K562 (cell line): ENCODE data around the gene LRRC1. TPM values are rescaled to one million over a fixed set of nuclear protein-coding genes. Genes with fewer than 3 reads are reported as not detected.

Source experiments
- ATAC-seq: fragments of 200-7000 bp; cut with Tn5 transposase; 3 replicates; pipeline ENCODE4 v1.9.1; 2020; ENCODE audit warnings: moderate library complexity
- BruUV-seq: library from RNA; stranded (reverse); fragments of 400-500 nt; replicated peaks from 2 replicates; lab custom pipeline; 2021; lab: Mats Ljungman, UMichigan
- CTCF ChIA-PET: fragments of 300-600 bp; formaldehyde crosslinking; extraction: SDS; loops from one replicate; lab custom pipeline; 2021; ENCODE audit warnings: low intra/inter-chr PET ratio; lab: Yijun Ruan, JAX
- POLR2A ChIA-PET: fragments of 300-600, 350-650 bp; sonication (Branson Sonifier 250); formaldehyde crosslinking; extraction: SDS; loops from one replicate; lab custom pipeline; 2021; ENCODE audit warnings: antibody characterized with exemption, inconsistent platforms; lab: Yijun Ruan, JAX
- DNase-seq, 4 experiments: peaks; one replicate each; pipeline versions ENCODE4 v3.0.0 to v3.0.0-alpha.2; 2011 to 2018; ENCODE audit warnings: low spot score in 3 of 4, mixed read lengths in 3 of 4; ENCODE audit errors: extremely low read depth in 1 of 4
- FAIRE-seq: peaks from 2 replicates; lab custom pipeline; 2011; peaks lifted over from hg19 to GRCh38; lab: Jason Lieb, UNC
- H2AFZ ChIP-seq: 2 replicates; pipeline ENCODE4 v1.6.0; 2011; ENCODE audit warnings: low read depth, low read length, control low read depth, inconsistent platforms
- H3K27ac ChIP-seq: fragments of 200-600 bp; 3 replicates; pipeline ENCODE4 v1.8.0; 2011; ENCODE audit warnings: low read depth, mild to moderate bottlenecking, control low read depth, inconsistent platforms, low read length, moderate library complexity, mixed read lengths; ENCODE audit errors: extremely low read depth
- H3K27me3 ChIP-seq, 2 experiments: fragments of 300-600 bp in 1 of 2; 2 replicates in 1 of 2; 3 replicates in 1 of 2; pipeline versions ENCODE4 v1.6.0 to v1.8.0; 2011; ENCODE audit warnings: inconsistent platforms in 2 of 2, low read length in 2 of 2, mild to moderate bottlenecking in 1 of 2, mixed read lengths in 1 of 2, moderate library complexity in 1 of 2; ENCODE audit not compliant: control insufficient read depth in 2 of 2, insufficient read depth in 2 of 2
- H3K36me3 ChIP-seq: fragments of 300-600 bp; 3 replicates; pipeline ENCODE4 v1.8.0; 2011; ENCODE audit warnings: mild to moderate bottlenecking, low read length, inconsistent platforms; ENCODE audit not compliant: control insufficient read depth, insufficient read depth
- H3K4me1 ChIP-seq, 2 experiments: fragments of 200-600 bp in 1 of 2; replicated peaks in 1 of 2; 2 replicates in 1 of 2; 3 replicates in 1 of 2; pipeline versions ENCODE4 v1.5.1 to v1.8.0; 2011; ENCODE audit warnings: inconsistent platforms in 2 of 2, low read length in 2 of 2, mild to moderate bottlenecking in 1 of 2, mixed read lengths in 1 of 2, moderate library complexity in 1 of 2; ENCODE audit not compliant: control insufficient read depth in 2 of 2, insufficient read depth in 2 of 2
- H3K4me2 ChIP-seq: 2 replicates; pipeline ENCODE4 v1.6.1; 2011; ENCODE audit warnings: low read length, control low read depth, inconsistent platforms, mixed read lengths; ENCODE audit not compliant: insufficient read depth
- H3K4me3 ChIP-seq: fragments of 200-600 bp; sonication (generic), shearing (Covaris generic); 2 replicates; pipeline ENCODE4 v1.5.1; 2016; ENCODE audit warnings: control low read depth, inconsistent platforms
- H3K79me2 ChIP-seq: fragments of 200-600 bp; 3 replicates; pipeline ENCODE4 v1.8.0; 2011; ENCODE audit warnings: low read length, inconsistent platforms; ENCODE audit not compliant: control insufficient read depth, insufficient read depth
- H3K9ac ChIP-seq, 2 experiments: 2 replicates each; pipeline versions ENCODE4 v1.6.0 to v1.6.1; 2011; ENCODE audit warnings: low read depth in 2 of 2, low read length in 2 of 2, control low read depth in 1 of 2, inconsistent platforms in 1 of 2, mild to moderate bottlenecking in 1 of 2, mixed read lengths in 1 of 2; ENCODE audit not compliant: insufficient read depth in 1 of 2
- H3K9me1 ChIP-seq: one replicate; pipeline ENCODE4 v1.6.0; 2011; ENCODE audit warnings: inconsistent platforms, mild to moderate bottlenecking, low read length, moderate library complexity; ENCODE audit not compliant: control insufficient read depth, insufficient read depth
- H3K9me3 ChIP-seq: replicated peaks from 2 replicates; pipeline ENCODE4 v1.5.1; 2011; ENCODE audit warnings: low read depth, low read length, inconsistent platforms; ENCODE audit not compliant: control insufficient read depth, insufficient read depth
- H4K20me1 ChIP-seq: replicated peaks from 2 replicates; pipeline ENCODE4 v1.6.1; 2011; ENCODE audit warnings: low read length, inconsistent platforms, mixed read lengths; ENCODE audit not compliant: control insufficient read depth, insufficient read depth
- HNRNPH1 ChIP-seq: fragments of 200-400 bp; formaldehyde crosslinking; optimal IDR thresholded peaks from 2 replicates; pipeline ENCODE3; 2017; ENCODE audit warnings: low read depth, mild to moderate bottlenecking, low read length, moderate library complexity
- LARP7 ChIP-seq: fragments of 450-650 bp; IDR thresholded peaks from 2 replicates; pipeline ENCODE4 v1.6.1; 2016
- MECOM ChIP-seq: fragments of 250-450 bp; sonication (Bioruptor Pico); IDR thresholded peaks from 2 replicates; pipeline ENCODE4 v1.8.0; 2022; ENCODE audit warnings: inconsistent platforms
- MED1 ChIP-seq: sonication (generic); formaldehyde crosslinking; IDR thresholded peaks from 2 replicates; pipeline ENCODE4 v1.8.1; 2023; ENCODE audit warnings: missing genetic modification reagents, borderline replicate concordance
- NCOA6 ChIP-seq: fragments of 450-650 bp; IDR thresholded peaks from 2 replicates; pipeline ENCODE4 v1.6.1; 2017; ENCODE audit warnings: mild to moderate bottlenecking
- PHB2 ChIP-seq: fragments of 450-650 bp; IDR thresholded peaks from 2 replicates; pipeline ENCODE4 v1.6.1; 2017; ENCODE audit warnings: low read depth
- PURB ChIP-seq: sonication (generic); formaldehyde crosslinking; IDR thresholded peaks from 2 replicates; pipeline ENCODE4 v1.9.0; 2021; ENCODE audit warnings: low read depth, mild to moderate bottlenecking, missing genetic modification reagents
- SOX6 ChIP-seq: fragments of 450-650 bp; IDR thresholded peaks from 2 replicates; pipeline ENCODE4 v1.6.1; 2014; ENCODE audit warnings: mild to moderate bottlenecking
- THRA ChIP-seq: fragments of 450-650 bp; IDR thresholded peaks from 2 replicates; pipeline ENCODE4 v1.6.1; 2017; ENCODE audit warnings: mild to moderate bottlenecking, moderate library complexity
- U2AF2 ChIP-seq: fragments of 200-400 bp; formaldehyde crosslinking; optimal IDR thresholded peaks from 2 replicates; pipeline ENCODE3; 2017; ENCODE audit warnings: low read depth, mild to moderate bottlenecking, low read length
- WHSC1 ChIP-seq: IDR thresholded peaks from one replicate; pipeline ENCODE4 v1.6.1; 2012; ENCODE audit warnings: low read length, control low read depth, inconsistent platforms
- ZNF57 ChIP-seq: fragments of 450-650 bp; formaldehyde crosslinking; IDR thresholded peaks from 2 replicates; pipeline ENCODE4 v1.4.0; 2020; ENCODE audit warnings: mild to moderate bottlenecking, moderate library complexity
- WGBS: fragments of 100-300 bp; shearing (Covaris generic); methylation state at CpG from one replicate; pipeline ENCODE4 v1.1.6; 2016; ENCODE audit warnings: low coverage, mixed read lengths; ENCODE audit not compliant: insufficient coverage; ENCODE audit errors: missing lambda C conversion rate; 5-methylcytosine and 5-hydroxymethylcytosine counted together
- in situ Hi-C: fragments of 300-500 bp; cut with MboI; formaldehyde crosslinking; loops from 4 replicates; pipeline ENCODE4 v1.15.0; 2018; ENCODE audit warnings: inconsistent platforms, mixed read lengths
- intact Hi-C: fragments of 100-400 bp; cut with micrococcal nuclease; formaldehyde crosslinking; loops from 2 replicates; pipeline ENCODE4 v1.14.2; 2022
- polyA plus RNA-seq, 8 experiments: library from polyadenylated mRNA; depleted of rRNA in 4 of 8; stranded (reverse) in 5 of 8; unstranded in 3 of 8; fragments of >200 nt; fragmentation: Nextera tagmentation in 2 of 8; fragmentation: Illumina TruSeq in 1 of 8; extraction: Ambion mirVana in 2 of 8; extraction: Trizol in 1 of 8; gene quantifications; 2 replicates each; pipeline versions ENCODE4 v1.2.1 to v1.2.3, GENCODE V29; 2011 to 2014; ENCODE audit warnings: inconsistent platforms in 1 of 8, missing spikeins in 1 of 8
- total RNA-seq, 7 experiments: library from RNA; depleted of rRNA in 6 of 7; stranded (reverse); fragments of >200 nt in 6 of 7; fragmentation: Illumina TruSeq in 2 of 7; extraction: Trizol in 2 of 7; gene quantifications; 2 replicates each; pipeline versions ENCODE4 v1.2.1 to v1.2.3, GENCODE V29; 2011 to 2021; ENCODE audit warnings: low replicate concordance in 1 of 7
- TF ChIP-seq, protein P1 (sequence below): fragments of 450-650 bp; formaldehyde crosslinking; IDR thresholded peaks from 2 replicates; pipeline ENCODE4 v1.4.0; 2020; ENCODE audit warnings: mild to moderate bottlenecking, moderate library complexity
- TF ChIP-seq, protein P2 (sequence below): fragments of 450-650 bp; IDR thresholded peaks from 2 replicates; pipeline ENCODE4 v1.6.1; 2016
- TF ChIP-seq, protein P3 (sequence below), 2 experiments: fragments of 250-450 bp in 1 of 2; fragments of 450-650 bp in 1 of 2; sonication (Bioruptor Pico) in 1 of 2; IDR thresholded peaks; 2 replicates each; pipeline versions ENCODE4 v1.6.1 to v1.8.0; 2016 to 2021; ENCODE audit warnings: mild to moderate bottlenecking in 2 of 2, moderate library complexity in 2 of 2, missing compliant biosample characterization in 1 of 2, missing genetic modification characterization in 1 of 2
- TF ChIP-seq, protein P4 (sequence below): fragments of 450-650 bp; conservative IDR thresholded peaks from 2 replicates; pipeline ENCODE4 v1.6.1; 2016; ENCODE audit warnings: missing genetic modification characterization, low read depth, mild to moderate bottlenecking, missing compliant biosample characterization, moderate library complexity

The LRRC1 gene
- total and polyA plus RNA-seq, 9 of the 15 experiments (the other 6 are each of a cell fraction or from before 2014, with no cell fraction given): not detected

GRCh38 chr6:53822401-53823125 is 27.8 kb downstream of the LRRC1 start:
- ChIA-PET CTCF (no interaction called here), POLR2A (no interaction called here)
- no peak for ATAC-seq
- no peaks in the 10 kb centered on the region for H3K4me1 ChIP-seq
- DNase-seq: no peak
- no peaks in the 10 kb centered on the region for H3K9me1 ChIP-seq
- H3K4me2 ChIP-seq: no peak overlapping the region
- 2% methylated on average over 10 of the region's 10 CpGs for WGBS
- intact Hi-C loops (no loop called here), in situ Hi-C loops (no loop called here)
- H3K79me2 ChIP-seq: no peaks in the 10 kb centered on the region
- no peaks in the 10 kb centered on the region; the same call in 1 of the 2 replicates for H3K9me3 ChIP-seq
- no peak overlapping the region for H3K4me3 ChIP-seq
- FAIRE-seq: no peak
- no peak overlapping the region for H2AFZ ChIP-seq
- no peaks in the 10 kb centered on the region for H3K27me3 ChIP-seq
- no peaks in the 10 kb centered on the region for H3K36me3 ChIP-seq
- no peak overlapping the region for H3K27ac ChIP-seq
- H4K20me1 ChIP-seq: no peaks in the 10 kb centered on the region
- no TSS peak for BruUV-seq
- H3K9ac ChIP-seq: no peak overlapping the region
- TF ChIP-seq MED1 (CRISPR knock-in tag) (no peak), NCOA6 (no peak), LARP7 (no peak), U2AF2 (no peak), PHB2 (no peak), PURB (no peak), ZNF57 (no peak), THRA (no peak), MECOM (no peak), SOX6 (no peak), HNRNPH1 (no peak), WHSC1 (no peak)
- TF ChIP-seq, protein P1, sequence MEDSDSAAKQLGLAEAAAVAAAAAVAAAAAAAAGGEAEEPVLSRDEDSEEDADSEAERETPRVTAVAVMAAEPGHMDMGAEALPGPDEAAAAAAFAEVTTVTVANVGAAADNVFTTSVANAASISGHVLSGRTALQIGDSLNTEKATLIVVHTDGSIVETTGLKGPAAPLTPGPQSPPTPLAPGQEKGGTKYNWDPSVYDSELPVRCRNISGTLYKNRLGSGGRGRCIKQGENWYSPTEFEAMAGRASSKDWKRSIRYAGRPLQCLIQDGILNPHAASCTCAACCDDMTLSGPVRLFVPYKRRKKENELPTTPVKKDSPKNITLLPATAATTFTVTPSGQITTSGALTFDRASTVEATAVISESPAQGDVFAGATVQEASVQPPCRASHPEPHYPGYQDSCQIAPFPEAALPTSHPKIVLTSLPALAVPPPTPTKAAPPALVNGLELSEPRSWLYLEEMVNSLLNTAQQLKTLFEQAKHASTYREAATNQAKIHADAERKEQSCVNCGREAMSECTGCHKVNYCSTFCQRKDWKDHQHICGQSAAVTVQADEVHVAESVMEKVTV (CRISPR knock-in tag): no peak
- TF ChIP-seq, protein P2, sequence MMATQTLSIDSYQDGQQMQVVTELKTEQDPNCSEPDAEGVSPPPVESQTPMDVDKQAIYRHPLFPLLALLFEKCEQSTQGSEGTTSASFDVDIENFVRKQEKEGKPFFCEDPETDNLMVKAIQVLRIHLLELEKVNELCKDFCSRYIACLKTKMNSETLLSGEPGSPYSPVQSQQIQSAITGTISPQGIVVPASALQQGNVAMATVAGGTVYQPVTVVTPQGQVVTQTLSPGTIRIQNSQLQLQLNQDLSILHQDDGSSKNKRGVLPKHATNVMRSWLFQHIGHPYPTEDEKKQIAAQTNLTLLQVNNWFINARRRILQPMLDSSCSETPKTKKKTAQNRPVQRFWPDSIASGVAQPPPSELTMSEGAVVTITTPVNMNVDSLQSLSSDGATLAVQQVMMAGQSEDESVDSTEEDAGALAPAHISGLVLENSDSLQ: no peak
- TF ChIP-seq, protein P3, sequence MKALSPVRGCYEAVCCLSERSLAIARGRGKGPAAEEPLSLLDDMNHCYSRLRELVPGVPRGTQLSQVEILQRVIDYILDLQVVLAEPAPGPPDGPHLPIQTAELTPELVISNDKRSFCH (CRISPR knock-in tag; IDR thresholded peaks at IDR 0.05): no peak
- TF ChIP-seq, protein P3 (tag; IDR thresholded peaks at IDR 0.05): no peak
- TF ChIP-seq, protein P4, sequence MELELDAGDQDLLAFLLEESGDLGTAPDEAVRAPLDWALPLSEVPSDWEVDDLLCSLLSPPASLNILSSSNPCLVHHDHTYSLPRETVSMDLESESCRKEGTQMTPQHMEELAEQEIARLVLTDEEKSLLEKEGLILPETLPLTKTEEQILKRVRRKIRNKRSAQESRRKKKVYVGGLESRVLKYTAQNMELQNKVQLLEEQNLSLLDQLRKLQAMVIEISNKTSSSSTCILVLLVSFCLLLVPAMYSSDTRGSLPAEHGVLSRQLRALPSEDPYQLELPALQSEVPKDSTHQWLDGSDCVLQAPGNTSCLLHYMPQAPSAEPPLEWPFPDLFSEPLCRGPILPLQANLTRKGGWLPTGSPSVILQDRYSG (tag): no peak
